Neural crest cell (in vitro differentiated cells): ENCODE data around the gene TSC22D4. TPM values are rescaled to one million over a fixed set of nuclear protein-coding genes. Genes with fewer than 3 reads are reported as not detected.

Source experiments
- DNase-seq: peaks from one replicate; pipeline ENCODE4 v3.0.0; 2021; ENCODE audit warnings: low read depth, mixed read lengths, low spot score
- H3K27ac Mint-ChIP-seq: one replicate; pipeline ENCODE4 v1.8.0; 2021; ENCODE audit warnings: mild to moderate bottlenecking, mixed read lengths; ENCODE audit not compliant: unreplicated experiment
- H3K27me3 Mint-ChIP-seq: 2 replicates; pipeline ENCODE4 v1.8.0; 2021; ENCODE audit warnings: low read depth, mild to moderate bottlenecking, mixed read lengths
- H3K36me3 Mint-ChIP-seq: 2 replicates; pipeline ENCODE4 v1.8.0; 2021; ENCODE audit warnings: low read depth, mild to moderate bottlenecking, mixed read lengths
- H3K4me1 Mint-ChIP-seq: 2 replicates; pipeline ENCODE4 v1.8.0; 2021; ENCODE audit warnings: mixed read lengths
- H3K4me3 Mint-ChIP-seq: one replicate; pipeline ENCODE4 v1.8.0; 2021; ENCODE audit warnings: mild to moderate bottlenecking, mixed read lengths
- H3K9me3 Mint-ChIP-seq: 2 replicates; pipeline ENCODE4 v1.8.0; 2021; ENCODE audit warnings: mixed read lengths
- CTCF ChIP-seq: fragments of 200-600 bp; sonication (generic); conservative IDR thresholded peaks from 2 replicates; pipeline ENCODE4 v1.5.0; 2021; ENCODE audit warnings: antibody characterized with exemption, mild to moderate bottlenecking
- total RNA-seq: library from RNA; stranded (reverse); gene quantifications from 2 replicates; pipeline ENCODE4 v1.2.1, GENCODE V29; 2021

The TSC22D4 gene
- total RNA-seq, 1 donor from 2014 or later: 32.8 TPM

GRCh38 chr7:100496509-100496908, 17.5 kb upstream of the TSC22D4 start:
- H3K36me3 Mint-ChIP-seq: no peaks in the 10 kb centered on the region
- no peak overlapping the region for H3K27ac Mint-ChIP-seq
- no peak overlapping the region for H3K4me3 Mint-ChIP-seq
- H3K4me1 Mint-ChIP-seq: peaks cover 18% of the 10 kb centered on the region
- H3K9me3 Mint-ChIP-seq: no peaks in the 10 kb centered on the region
- no peaks in the 10 kb centered on the region for H3K27me3 Mint-ChIP-seq
- no peak for DNase-seq
- TF ChIP-seq CTCF: no peak

GRCh38 chr7:100493476-100494264, 14.7 kb upstream of the TSC22D4 start:
- peak overlapping the region; percentile 77 for H3K4me3 Mint-ChIP-seq

GRCh38 chr7:100492738-100493475, 13.9 kb upstream of the TSC22D4 start:
- Mint-ChIP-seq H3K4me1 (peaks cover 32% of the 10 kb centered on the region), H3K27me3 (no peaks in the 10 kb centered on the region), H3K9me3 (no peaks in the 10 kb centered on the region), H3K27ac (no peak overlapping the region), H3K4me3 (peak overlapping the region; percentile 77), H3K36me3 (no peaks in the 10 kb centered on the region)
- DNase-seq: no peak
- TF ChIP-seq CTCF: peak; percentile 16

More at GRCh38 chr7:100493476-100494264, 14.7 kb upstream of the TSC22D4 start:
- Mint-ChIP-seq H3K27ac (no peak overlapping the region), H3K9me3 (no peaks in the 10 kb centered on the region), H3K36me3 (no peaks in the 10 kb centered on the region), H3K27me3 (no peaks in the 10 kb centered on the region), H3K4me1 (peaks cover 30% of the 10 kb centered on the region)
- peak; percentile 3 for TF ChIP-seq CTCF
- DNase-seq: no peak

GRCh38 chr7:100491192-100491578, 12.2 kb upstream of the TSC22D4 start:
- H3K4me3 Mint-ChIP-seq: no peak overlapping the region
- H3K4me1 Mint-ChIP-seq: peaks cover 40% of the 10 kb centered on the region
- no peak for DNase-seq

More at GRCh38 chr7:100491192-100491578, 12.2 kb upstream of the TSC22D4 start:
- TF ChIP-seq CTCF: no peak
- H3K27me3 Mint-ChIP-seq: no peaks in the 10 kb centered on the region
- H3K9me3 Mint-ChIP-seq: no peaks in the 10 kb centered on the region
- no peaks in the 10 kb centered on the region for H3K36me3 Mint-ChIP-seq
- H3K27ac Mint-ChIP-seq: no peak overlapping the region
